HL-60 (cell line): ENCODE results near the gene CHST11.

Experiments used
- CTCF ChIP-seq: IDR thresholded peaks from one replicate; pipeline ENCODE4 v1.5.1; 2011; ENCODE audit warnings: low read length, control low read depth, inconsistent platforms; ENCODE audit not compliant: insufficient read depth
- POLR2AphosphoS5 ChIP-seq: IDR thresholded peaks from 2 replicates; pipeline ENCODE4 v1.6.1; 2012; ENCODE audit warnings: low read depth
- TF ChIP-seq, protein P1 (sequence below): IDR thresholded peaks from 2 replicates; pipeline ENCODE4 v1.6.1; 2012; ENCODE audit warnings: low read depth; ENCODE audit not compliant: insufficient replicate concordance

- TF ChIP-seq CTCF (no peak), POLR2AphosphoS5 (no peak)
- TF ChIP-seq, protein P1, sequence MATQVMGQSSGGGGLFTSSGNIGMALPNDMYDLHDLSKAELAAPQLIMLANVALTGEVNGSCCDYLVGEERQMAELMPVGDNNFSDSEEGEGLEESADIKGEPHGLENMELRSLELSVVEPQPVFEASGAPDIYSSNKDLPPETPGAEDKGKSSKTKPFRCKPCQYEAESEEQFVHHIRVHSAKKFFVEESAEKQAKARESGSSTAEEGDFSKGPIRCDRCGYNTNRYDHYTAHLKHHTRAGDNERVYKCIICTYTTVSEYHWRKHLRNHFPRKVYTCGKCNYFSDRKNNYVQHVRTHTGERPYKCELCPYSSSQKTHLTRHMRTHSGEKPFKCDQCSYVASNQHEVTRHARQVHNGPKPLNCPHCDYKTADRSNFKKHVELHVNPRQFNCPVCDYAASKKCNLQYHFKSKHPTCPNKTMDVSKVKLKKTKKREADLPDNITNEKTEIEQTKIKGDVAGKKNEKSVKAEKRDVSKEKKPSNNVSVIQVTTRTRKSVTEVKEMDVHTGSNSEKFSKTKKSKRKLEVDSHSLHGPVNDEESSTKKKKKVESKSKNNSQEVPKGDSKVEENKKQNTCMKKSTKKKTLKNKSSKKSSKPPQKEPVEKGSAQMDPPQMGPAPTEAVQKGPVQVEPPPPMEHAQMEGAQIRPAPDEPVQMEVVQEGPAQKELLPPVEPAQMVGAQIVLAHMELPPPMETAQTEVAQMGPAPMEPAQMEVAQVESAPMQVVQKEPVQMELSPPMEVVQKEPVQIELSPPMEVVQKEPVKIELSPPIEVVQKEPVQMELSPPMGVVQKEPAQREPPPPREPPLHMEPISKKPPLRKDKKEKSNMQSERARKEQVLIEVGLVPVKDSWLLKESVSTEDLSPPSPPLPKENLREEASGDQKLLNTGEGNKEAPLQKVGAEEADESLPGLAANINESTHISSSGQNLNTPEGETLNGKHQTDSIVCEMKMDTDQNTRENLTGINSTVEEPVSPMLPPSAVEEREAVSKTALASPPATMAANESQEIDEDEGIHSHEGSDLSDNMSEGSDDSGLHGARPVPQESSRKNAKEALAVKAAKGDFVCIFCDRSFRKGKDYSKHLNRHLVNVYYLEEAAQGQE = no peak
Observed at GRCh38 chr12:104443008-104443407, 13.7 kb upstream of the CHST11 start.
